AG20443 (cell line): ENCODE measurements around the gene KCNN3.

Source experiments
- DNase-seq: peaks from one replicate; pipeline ENCODE4 v3.0.0; 2012; ENCODE audit warnings: low spot score, mixed read lengths

KCNN3 gene

GRCh38 chr1:154770897-154771594 lies 99.0 kb downstream of the KCNN3 start:
- no peak for DNase-seq

- no peak for DNase-seq
These were observed 100.7 kb downstream of the KCNN3 start for GRCh38 chr1:154769193-154769895.

- no peak for DNase-seq
These were observed 101.5 kb downstream of the KCNN3 start for GRCh38 chr1:154768456-154769125.

GRCh38 chr1:154767315-154768240 lies 102.5 kb downstream of the KCNN3 start:
- DNase-seq: peak; percentile 57

- peak; percentile 70 for DNase-seq
These were observed 104.1 kb downstream of the KCNN3 start for GRCh38 chr1:154765970-154766369.

- DNase-seq: no peak
These were observed 105.3 kb downstream of the KCNN3 start for GRCh38 chr1:154764773-154765172.

GRCh38 chr1:154764181-154764580 lies 105.9 kb downstream of the KCNN3 start:
- DNase-seq: no peak

GRCh38 chr1:154760469-154760933 lies 109.6 kb downstream of the KCNN3 start:
- peak; percentile 59 for DNase-seq

GRCh38 chr1:154759793-154760192 lies 110.3 kb downstream of the KCNN3 start:
- DNase-seq: no peak

- DNase-seq: no peak
These were observed 110.9 kb downstream of the KCNN3 start for GRCh38 chr1:154759196-154759595.

- DNase-seq: no peak
These were observed 111.7 kb downstream of the KCNN3 start for GRCh38 chr1:154758346-154758745.

- no peak for DNase-seq
These were observed 113.1 kb downstream of the KCNN3 start for GRCh38 chr1:154756793-154757548.

GRCh38 chr1:154755858-154756730 lies 114.0 kb downstream of the KCNN3 start:
- DNase-seq: peak; percentile 49

GRCh38 chr1:154753426-154753825 lies 116.7 kb downstream of the KCNN3 start:
- no peak for DNase-seq

GRCh38 chr1:154752273-154753030 lies 117.6 kb downstream of the KCNN3 start:
- no peak for DNase-seq

- peak; percentile 72 for DNase-seq
These were observed 118.4 kb downstream of the KCNN3 start for GRCh38 chr1:154751690-154752089.

- no peak for DNase-seq
These were observed 119.1 kb downstream of the KCNN3 start for GRCh38 chr1:154750681-154751665.
